Right lobe of liver (tissue), 4 donors: ENCODE data around the gene YIF1B.

Source experiments
- POLR2A ChIP-seq: fragments of 450-650 bp; IDR thresholded peaks from one replicate; pipeline ENCODE4 v1.6.1; 2017; ENCODE audit warnings: antibody characterized with exemption, mild to moderate bottlenecking
- TF ChIP-seq, protein P1 (sequence below), 4 donors: fragments of 200-600 bp in 3 of 4; fragments of 450-650 bp in 1 of 4; IDR thresholded peaks; one replicate each; pipeline versions ENCODE4 v1.5.1 to v1.8.0; 2016 to 2022; ENCODE audit warnings: antibody characterized with exemption in 4 of 4, mild to moderate bottlenecking in 2 of 4
- donor health status: DM: no; HTN: no; CAD: no.
- donor health status: DM: no; HTN: no; CAD: no.
- donor health status: DM: no; HTN: yes; CAD: no.

- TF ChIP-seq, protein P1, sequence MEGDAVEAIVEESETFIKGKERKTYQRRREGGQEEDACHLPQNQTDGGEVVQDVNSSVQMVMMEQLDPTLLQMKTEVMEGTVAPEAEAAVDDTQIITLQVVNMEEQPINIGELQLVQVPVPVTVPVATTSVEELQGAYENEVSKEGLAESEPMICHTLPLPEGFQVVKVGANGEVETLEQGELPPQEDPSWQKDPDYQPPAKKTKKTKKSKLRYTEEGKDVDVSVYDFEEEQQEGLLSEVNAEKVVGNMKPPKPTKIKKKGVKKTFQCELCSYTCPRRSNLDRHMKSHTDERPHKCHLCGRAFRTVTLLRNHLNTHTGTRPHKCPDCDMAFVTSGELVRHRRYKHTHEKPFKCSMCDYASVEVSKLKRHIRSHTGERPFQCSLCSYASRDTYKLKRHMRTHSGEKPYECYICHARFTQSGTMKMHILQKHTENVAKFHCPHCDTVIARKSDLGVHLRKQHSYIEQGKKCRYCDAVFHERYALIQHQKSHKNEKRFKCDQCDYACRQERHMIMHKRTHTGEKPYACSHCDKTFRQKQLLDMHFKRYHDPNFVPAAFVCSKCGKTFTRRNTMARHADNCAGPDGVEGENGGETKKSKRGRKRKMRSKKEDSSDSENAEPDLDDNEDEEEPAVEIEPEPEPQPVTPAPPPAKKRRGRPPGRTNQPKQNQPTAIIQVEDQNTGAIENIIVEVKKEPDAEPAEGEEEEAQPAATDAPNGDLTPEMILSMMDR (IDR thresholded peaks at IDR 0.05), result no peak
- no peak for TF ChIP-seq POLR2A
Measured at GRCh38 chr19:38324431-38324830, 8.7 kb upstream of the YIF1B start.
